ENCODE results near the gene CTSF. TPM values are rescaled to one million over a fixed set of nuclear protein-coding genes. Genes with fewer than 3 reads are reported as not detected.
"Not testable (repeated sequence)": the region's sequence is repeated elsewhere in the genome, so short reads cannot be mapped to it uniquely, and the experiment has no call there.

Gene CTSF
- total RNA-seq, 1 experiment from 2014 or later, result 4.8 TPM

GRCh38 chr11:66557733-66558326 lies 10.6 kb downstream of the CTSF start:
- peak; percentile 38 for DNase-seq
- Histone ChIP-seq H3K36me3 (replicated peaks; ENCODE audit: control insufficient read depth, insufficient read depth, low read length) (peaks cover 22% of the 10 kb centered on the region), H3K4me3 (ENCODE audit: insufficient read depth, low read depth, low read length) (no peak overlapping the region), H3K27me3 (ENCODE audit: control insufficient read depth, insufficient read depth, low read length) (no peaks in the 10 kb centered on the region)

- H3K27me3 ChIP-seq (ENCODE audit: control insufficient read depth, insufficient read depth, low read length), result no peaks in the 10 kb centered on the region
- H3K4me3 ChIP-seq (ENCODE audit: insufficient read depth, low read depth, low read length), result no peak overlapping the region
Observed at GRCh38 chr11:66556086-66556485, 12.3 kb downstream of the CTSF start.

GRCh38 chr11:66555416-66555815 lies 13.0 kb downstream of the CTSF start:
- H3K36me3 ChIP-seq (replicated peaks; ENCODE audit: control insufficient read depth, insufficient read depth, low read length), result peaks cover 14% of the 10 kb centered on the region
- H3K4me3 ChIP-seq (ENCODE audit: insufficient read depth, low read depth, low read length), result no peak overlapping the region
- DNase-seq, result no peak
- no peaks in the 10 kb centered on the region for H3K27me3 ChIP-seq (ENCODE audit: control insufficient read depth, insufficient read depth, low read length)

More at GRCh38 chr11:66556086-66556485, 12.3 kb downstream of the CTSF start:
- peaks cover 16% of the 10 kb centered on the region for H3K36me3 ChIP-seq (replicated peaks; ENCODE audit: control insufficient read depth, insufficient read depth, low read length)
- no peak for DNase-seq

GRCh38 chr11:66554602-66555001 lies 13.8 kb downstream of the CTSF start:
- Histone ChIP-seq H3K4me3 (ENCODE audit: insufficient read depth, low read depth, low read length) (no peak overlapping the region), H3K36me3 (replicated peaks; ENCODE audit: control insufficient read depth, insufficient read depth, low read length) (peaks cover 12% of the 10 kb centered on the region), H3K27me3 (ENCODE audit: control insufficient read depth, insufficient read depth, low read length) (no peaks in the 10 kb centered on the region)
- no peak for DNase-seq

GRCh38 chr11:66550887-66551286 lies 17.5 kb downstream of the CTSF start:
- no peak for DNase-seq
- Histone ChIP-seq H3K27me3 (ENCODE audit: control insufficient read depth, insufficient read depth, low read length) (no peaks in the 10 kb centered on the region), H3K4me3 (ENCODE audit: insufficient read depth, low read depth, low read length) (no peak overlapping the region), H3K36me3 (replicated peaks; ENCODE audit: control insufficient read depth, insufficient read depth, low read length) (peaks cover 2% of the 10 kb centered on the region)

GRCh38 chr11:66549696-66550095 lies 18.7 kb downstream of the CTSF start:
- Histone ChIP-seq H3K4me3 (ENCODE audit: insufficient read depth, low read depth, low read length) (no peak overlapping the region), H3K36me3 (replicated peaks; ENCODE audit: control insufficient read depth, insufficient read depth, low read length) (peaks cover 1% of the 10 kb centered on the region), H3K27me3 (ENCODE audit: control insufficient read depth, insufficient read depth, low read length) (no peaks in the 10 kb centered on the region)
- no peak for DNase-seq

GRCh38 chr11:66548774-66549630 lies 19.4 kb downstream of the CTSF start:
- peak; percentile 41 for DNase-seq
- Histone ChIP-seq H3K36me3 (replicated peaks; ENCODE audit: control insufficient read depth, insufficient read depth, low read length) (peaks cover 1% of the 10 kb centered on the region), H3K4me3 (ENCODE audit: insufficient read depth, low read depth, low read length) (no peak overlapping the region), H3K27me3 (ENCODE audit: control insufficient read depth, insufficient read depth, low read length) (no peaks in the 10 kb centered on the region)

- Histone ChIP-seq H3K36me3 (replicated peaks; ENCODE audit: control insufficient read depth, insufficient read depth, low read length) (peaks cover 1% of the 10 kb centered on the region; the same call in 1 of the 2 replicates), H3K4me3 (ENCODE audit: insufficient read depth, low read depth, low read length) (no peak overlapping the region), H3K27me3 (ENCODE audit: control insufficient read depth, insufficient read depth, low read length) (no peaks in the 10 kb centered on the region)
- DNase-seq, result no peak
Observed at GRCh38 chr11:66548041-66548440, 20.4 kb downstream of the CTSF start.

GRCh38 chr11:66547662-66548009 lies 20.8 kb downstream of the CTSF start:
- peak; percentile 89 for DNase-seq
- no peaks in the 10 kb centered on the region for H3K27me3 ChIP-seq (ENCODE audit: control insufficient read depth, insufficient read depth, low read length)
- H3K36me3 ChIP-seq (replicated peaks; ENCODE audit: control insufficient read depth, insufficient read depth, low read length), result peaks cover 1% of the 10 kb centered on the region; the same call in 1 of the 2 replicates
- H3K4me3 ChIP-seq (ENCODE audit: insufficient read depth, low read depth, low read length), result peak overlapping the region; percentile 65

- Histone ChIP-seq H3K27me3 (ENCODE audit: control insufficient read depth, insufficient read depth, low read length) (no peaks in the 10 kb centered on the region), H3K36me3 (replicated peaks; ENCODE audit: control insufficient read depth, insufficient read depth, low read length) (peaks cover 1% of the 10 kb centered on the region), H3K4me3 (ENCODE audit: insufficient read depth, low read depth, low read length) (peak overlapping the region; percentile 65)
- DNase-seq, result peak; percentile 77
Observed at GRCh38 chr11:66546966-66547661, 21.3 kb downstream of the CTSF start.

GRCh38 chr11:66546368-66546965 lies 21.9 kb downstream of the CTSF start, which contains the start of gene ACTN3:
ACTN3 (plus strand) TSS chr11:66546903; CDS start chr11:66546938, 35 bp downstream.
- Histone ChIP-seq H3K4me3 (ENCODE audit: insufficient read depth, low read depth, low read length) (peak within 1 kb of the TSS; percentile 65), H3K27me3 (ENCODE audit: control insufficient read depth, insufficient read depth, low read length) (no peaks in the 10 kb centered on the region), H3K36me3 (replicated peaks; ENCODE audit: control insufficient read depth, insufficient read depth, low read length) (peaks cover 5% of the 10 kb centered on the region)
- DNase-seq, result peak; percentile 96

- H3K36me3 ChIP-seq (replicated peaks; ENCODE audit: control insufficient read depth, insufficient read depth, low read length), result peaks cover 4% of the 10 kb centered on the region
- peak within 1 kb of the TSS; percentile 65 for H3K4me3 ChIP-seq (ENCODE audit: insufficient read depth, low read depth, low read length)
- no peaks in the 10 kb centered on the region for H3K27me3 ChIP-seq (ENCODE audit: control insufficient read depth, insufficient read depth, low read length)
- peak; percentile 99 for DNase-seq
Observed at GRCh38 chr11:66545701-66546367, 22.6 kb downstream of the CTSF start, which contains the start of gene ZDHHC24. ZDHHC24 (minus strand) TSS chr11:66546048; CDS start chr11:66546003, 45 bp downstream.

- not testable (repeated sequence) for H3K27me3 ChIP-seq (ENCODE audit: control insufficient read depth, insufficient read depth, low read length); H3K36me3 ChIP-seq (replicated peaks; ENCODE audit: control insufficient read depth, insufficient read depth, low read length); DNase-seq
- peak overlapping the region; percentile 65 for H3K4me3 ChIP-seq (ENCODE audit: insufficient read depth, low read depth, low read length)
Observed at GRCh38 chr11:66544952-66545351, 23.5 kb downstream of the CTSF start.

Data from H7 (cell line).